ENCODE measurements around the gene PFDN6. TPM values are rescaled to one million over a fixed set of nuclear protein-coding genes. Genes with fewer than 3 reads are reported as not detected.
A peak's percentile ranks its signal among the peaks of the same experiment; 100 is the strongest.

PFDN6 gene
- total RNA-seq, 1 experiment from 2014 or later = 90.5 TPM

DNA sequence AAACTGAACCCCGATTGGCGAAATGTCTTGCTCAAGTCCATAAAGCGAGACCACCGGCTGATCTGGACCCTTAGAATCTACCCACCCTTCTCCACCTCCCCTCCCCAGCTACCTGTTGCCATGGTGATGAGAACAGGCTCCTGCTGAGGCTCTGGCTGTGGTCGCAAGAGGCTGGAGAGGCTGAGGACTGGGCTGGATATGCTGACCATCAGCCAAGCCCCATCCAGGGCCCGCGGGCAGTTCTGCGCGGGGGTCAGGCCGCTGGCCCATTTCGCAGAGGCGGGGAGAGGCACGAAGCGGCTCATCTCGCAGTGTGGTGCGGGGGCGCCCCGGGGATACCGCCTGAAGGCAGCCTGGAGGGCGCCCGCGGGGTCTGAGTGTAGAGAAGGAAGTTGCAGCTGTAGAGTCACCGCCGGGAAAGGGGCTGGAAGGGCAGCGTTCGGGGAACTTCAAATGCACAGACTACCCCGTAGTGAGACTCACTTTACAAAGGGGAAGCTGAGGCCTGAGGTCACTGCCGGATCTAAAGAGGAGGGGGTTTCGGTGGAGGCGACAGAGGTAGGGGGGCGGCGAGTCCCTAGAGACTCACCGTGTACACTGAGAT, 23.8 kb downstream of the PFDN6 start:
- CTCF ChIA-PET = interaction anchor here (1.0 kb wide), 1 partner anchor 14 kb away, joined by 3 read pairs; the partner anchor contains the start of gene RGL2
- BruUV-seq (replicated peaks) = TSS peak; percentile 66
- RAD21 ChIA-PET (ENCODE audit: low non-redundant PET in 1 of 2, low total read pairs in 2 of 2, uncharacterized antibody in 2 of 2, unreplicated experiment in 2 of 2) = no interaction called here
- Histone ChIP-seq H3K36me3 (ENCODE audit: control insufficient read depth in 1 of 2, insufficient read depth in 2 of 2, low read length in 2 of 2) (peaks cover 0 to 3% of the 10 kb centered on the region in 2 experiments; a peak in 1 of 4 replicates), H3K9me3 (ENCODE audit: control insufficient read depth in 1 of 2, insufficient read depth in 1 of 2, low read depth in 1 of 2, low read length in 2 of 2) (no peaks in the 10 kb centered on the region), H3K9ac (ENCODE audit: low read length) (peak overlapping the region; percentile 92), H3K27me3 (ENCODE audit: insufficient read depth, low read length) (no peaks in the 10 kb centered on the region), H2AFZ (ENCODE audit: low read depth, low read length, poor library complexity, severe bottlenecking) (no peak overlapping the region), H3K79me2 (ENCODE audit: insufficient read depth, low read length) (peaks cover 28% of the 10 kb centered on the region), H3K4me1 (ENCODE audit: control insufficient read depth in 1 of 2, insufficient read depth in 2 of 2, low read length in 2 of 2) (peaks cover 27 to 38% of the 10 kb centered on the region in 2 experiments), H3K9me2 (ENCODE audit: insufficient read depth) (no peaks in the 10 kb centered on the region), H3K27ac (ENCODE audit: low read depth, low read length) (peak overlapping the region; percentile 89), H3K4me2 (ENCODE audit: low read length) (peak overlapping the region; percentile 95), H3K4me3 (replicated peaks in 1 of 2; ENCODE audit: low read depth in 1 of 2, low read length in 2 of 2) (peak overlapping the region; percentile 78 to 91), H4K20me1 (ENCODE audit: insufficient read depth) (no peaks in the 10 kb centered on the region)
- DNase-seq (ENCODE audit: low read depth, low spot score) = no peak
- POLR2A ChIA-PET = no interaction called here
- peak; percentile 3; the same call in 1 of the 2 replicates for ATAC-seq
- no peak for TF ChIP-seq ZFX (IDR thresholded peaks at IDR 0.05)
- no peak for TF ChIP-seq EZH2phosphoT487 (IDR thresholded peaks at IDR 0.05; ENCODE audit: borderline replicate concordance)
- no peak for TF ChIP-seq EGR1 (IDR thresholded peaks at IDR 0.05; ENCODE audit: low read depth)
- TF ChIP-seq, protein P1, sequence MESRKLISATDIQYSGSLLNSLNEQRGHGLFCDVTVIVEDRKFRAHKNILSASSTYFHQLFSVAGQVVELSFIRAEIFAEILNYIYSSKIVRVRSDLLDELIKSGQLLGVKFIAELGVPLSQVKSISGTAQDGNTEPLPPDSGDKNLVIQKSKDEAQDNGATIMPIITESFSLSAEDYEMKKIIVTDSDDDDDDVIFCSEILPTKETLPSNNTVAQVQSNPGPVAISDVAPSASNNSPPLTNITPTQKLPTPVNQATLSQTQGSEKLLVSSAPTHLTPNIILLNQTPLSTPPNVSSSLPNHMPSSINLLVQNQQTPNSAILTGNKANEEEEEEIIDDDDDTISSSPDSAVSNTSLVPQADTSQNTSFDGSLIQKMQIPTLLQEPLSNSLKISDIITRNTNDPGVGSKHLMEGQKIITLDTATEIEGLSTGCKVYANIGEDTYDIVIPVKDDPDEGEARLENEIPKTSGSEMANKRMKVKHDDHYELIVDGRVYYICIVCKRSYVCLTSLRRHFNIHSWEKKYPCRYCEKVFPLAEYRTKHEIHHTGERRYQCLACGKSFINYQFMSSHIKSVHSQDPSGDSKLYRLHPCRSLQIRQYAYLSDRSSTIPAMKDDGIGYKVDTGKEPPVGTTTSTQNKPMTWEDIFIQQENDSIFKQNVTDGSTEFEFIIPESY (IDR thresholded peaks at IDR 0.05; ENCODE audit: extremely low read depth, insufficient replicate concordance, low read length) = no peak
- TF ChIP-seq, protein P2, sequence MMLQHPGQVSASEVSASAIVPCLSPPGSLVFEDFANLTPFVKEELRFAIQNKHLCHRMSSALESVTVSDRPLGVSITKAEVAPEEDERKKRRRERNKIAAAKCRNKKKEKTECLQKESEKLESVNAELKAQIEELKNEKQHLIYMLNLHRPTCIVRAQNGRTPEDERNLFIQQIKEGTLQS (IDR thresholded peaks at IDR 0.05) = no peak
- TF ChIP-seq POLR2AphosphoS5 (IDR thresholded peaks at IDR 0.05; ENCODE audit: low read depth, low read length) = no peak
- TF ChIP-seq SP1 (IDR thresholded peaks at IDR 0.05; ENCODE audit: low read depth) = no peak
- TF ChIP-seq CBX3 (IDR thresholded peaks at IDR 0.05; ENCODE audit: low read depth) = no peak
- TF ChIP-seq CEBPB (IDR thresholded peaks at IDR 0.05; ENCODE audit: low read depth) = no peak
- TF ChIP-seq, protein P3, sequence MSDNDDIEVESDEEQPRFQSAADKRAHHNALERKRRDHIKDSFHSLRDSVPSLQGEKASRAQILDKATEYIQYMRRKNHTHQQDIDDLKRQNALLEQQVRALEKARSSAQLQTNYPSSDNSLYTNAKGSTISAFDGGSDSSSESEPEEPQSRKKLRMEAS (IDR thresholded peaks at IDR 0.05) = no peak
- TF ChIP-seq RAD21 (IDR thresholded peaks at IDR 0.05; ENCODE audit: low read depth) = no peak
- no peak for TF ChIP-seq YY1 (IDR thresholded peaks at IDR 0.05; ENCODE audit: extremely low read depth, insufficient replicate concordance, low read depth, low read length)
- TF ChIP-seq, protein P4, sequence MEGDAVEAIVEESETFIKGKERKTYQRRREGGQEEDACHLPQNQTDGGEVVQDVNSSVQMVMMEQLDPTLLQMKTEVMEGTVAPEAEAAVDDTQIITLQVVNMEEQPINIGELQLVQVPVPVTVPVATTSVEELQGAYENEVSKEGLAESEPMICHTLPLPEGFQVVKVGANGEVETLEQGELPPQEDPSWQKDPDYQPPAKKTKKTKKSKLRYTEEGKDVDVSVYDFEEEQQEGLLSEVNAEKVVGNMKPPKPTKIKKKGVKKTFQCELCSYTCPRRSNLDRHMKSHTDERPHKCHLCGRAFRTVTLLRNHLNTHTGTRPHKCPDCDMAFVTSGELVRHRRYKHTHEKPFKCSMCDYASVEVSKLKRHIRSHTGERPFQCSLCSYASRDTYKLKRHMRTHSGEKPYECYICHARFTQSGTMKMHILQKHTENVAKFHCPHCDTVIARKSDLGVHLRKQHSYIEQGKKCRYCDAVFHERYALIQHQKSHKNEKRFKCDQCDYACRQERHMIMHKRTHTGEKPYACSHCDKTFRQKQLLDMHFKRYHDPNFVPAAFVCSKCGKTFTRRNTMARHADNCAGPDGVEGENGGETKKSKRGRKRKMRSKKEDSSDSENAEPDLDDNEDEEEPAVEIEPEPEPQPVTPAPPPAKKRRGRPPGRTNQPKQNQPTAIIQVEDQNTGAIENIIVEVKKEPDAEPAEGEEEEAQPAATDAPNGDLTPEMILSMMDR (IDR thresholded peaks at IDR 0.05 in 2 of 3, conservative IDR thresholded peaks at IDR 0.05 in 1 of 3; ENCODE audit: borderline replicate concordance in 1 of 3, insufficient read depth in 1 of 3, low read depth in 2 of 3, low read length in 2 of 3) = no peak
- TF ChIP-seq, protein P5, sequence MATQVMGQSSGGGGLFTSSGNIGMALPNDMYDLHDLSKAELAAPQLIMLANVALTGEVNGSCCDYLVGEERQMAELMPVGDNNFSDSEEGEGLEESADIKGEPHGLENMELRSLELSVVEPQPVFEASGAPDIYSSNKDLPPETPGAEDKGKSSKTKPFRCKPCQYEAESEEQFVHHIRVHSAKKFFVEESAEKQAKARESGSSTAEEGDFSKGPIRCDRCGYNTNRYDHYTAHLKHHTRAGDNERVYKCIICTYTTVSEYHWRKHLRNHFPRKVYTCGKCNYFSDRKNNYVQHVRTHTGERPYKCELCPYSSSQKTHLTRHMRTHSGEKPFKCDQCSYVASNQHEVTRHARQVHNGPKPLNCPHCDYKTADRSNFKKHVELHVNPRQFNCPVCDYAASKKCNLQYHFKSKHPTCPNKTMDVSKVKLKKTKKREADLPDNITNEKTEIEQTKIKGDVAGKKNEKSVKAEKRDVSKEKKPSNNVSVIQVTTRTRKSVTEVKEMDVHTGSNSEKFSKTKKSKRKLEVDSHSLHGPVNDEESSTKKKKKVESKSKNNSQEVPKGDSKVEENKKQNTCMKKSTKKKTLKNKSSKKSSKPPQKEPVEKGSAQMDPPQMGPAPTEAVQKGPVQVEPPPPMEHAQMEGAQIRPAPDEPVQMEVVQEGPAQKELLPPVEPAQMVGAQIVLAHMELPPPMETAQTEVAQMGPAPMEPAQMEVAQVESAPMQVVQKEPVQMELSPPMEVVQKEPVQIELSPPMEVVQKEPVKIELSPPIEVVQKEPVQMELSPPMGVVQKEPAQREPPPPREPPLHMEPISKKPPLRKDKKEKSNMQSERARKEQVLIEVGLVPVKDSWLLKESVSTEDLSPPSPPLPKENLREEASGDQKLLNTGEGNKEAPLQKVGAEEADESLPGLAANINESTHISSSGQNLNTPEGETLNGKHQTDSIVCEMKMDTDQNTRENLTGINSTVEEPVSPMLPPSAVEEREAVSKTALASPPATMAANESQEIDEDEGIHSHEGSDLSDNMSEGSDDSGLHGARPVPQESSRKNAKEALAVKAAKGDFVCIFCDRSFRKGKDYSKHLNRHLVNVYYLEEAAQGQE (IDR thresholded peaks at IDR 0.05; ENCODE audit: low read depth) = no peak
- TF ChIP-seq SRF (IDR thresholded peaks at IDR 0.05; ENCODE audit: low read depth) = no peak
- TF ChIP-seq ELF1 (IDR thresholded peaks at IDR 0.05; ENCODE audit: borderline replicate concordance, low read depth) = no peak
- TF ChIP-seq FOSL1 (IDR thresholded peaks at IDR 0.05; ENCODE audit: low read depth) = no peak
- intact Hi-C loops (cut with micrococcal nuclease) = no loop called here
